RWPE1 (cell line): ENCODE data around the gene PDZRN3.

ENCODE experiments used
- CTCF ChIA-PET: fragments of 350-600 bp; sonication (Branson Sonifier 250); formaldehyde crosslinking; extraction: SDS; loops from one replicate; lab custom pipeline; 2021; lab: Yijun Ruan, JAX
- POLR2A ChIA-PET: fragments of 400-600 bp; formaldehyde crosslinking; extraction: SDS; loops from one replicate; lab custom pipeline; 2020; ENCODE audit warnings: antibody characterized with exemption; ENCODE audit not compliant: low non-redundant PET; lab: Yijun Ruan, JAX
- DNase-seq: peaks from one replicate; pipeline ENCODE4 v3.0.0; 2012; ENCODE audit warnings: low spot score
- H3K27ac ChIP-seq: fragments of 450-650 bp; 2 replicates; pipeline ENCODE4 v1.5.1; 2017
- TF ChIP-seq, protein P1 (sequence below): fragments of 450-650 bp; conservative IDR thresholded peaks from 2 replicates; pipeline ENCODE4 v1.5.1; 2017; ENCODE audit warnings: low read depth, mild to moderate bottlenecking

PDZRN3 gene

DNA sequence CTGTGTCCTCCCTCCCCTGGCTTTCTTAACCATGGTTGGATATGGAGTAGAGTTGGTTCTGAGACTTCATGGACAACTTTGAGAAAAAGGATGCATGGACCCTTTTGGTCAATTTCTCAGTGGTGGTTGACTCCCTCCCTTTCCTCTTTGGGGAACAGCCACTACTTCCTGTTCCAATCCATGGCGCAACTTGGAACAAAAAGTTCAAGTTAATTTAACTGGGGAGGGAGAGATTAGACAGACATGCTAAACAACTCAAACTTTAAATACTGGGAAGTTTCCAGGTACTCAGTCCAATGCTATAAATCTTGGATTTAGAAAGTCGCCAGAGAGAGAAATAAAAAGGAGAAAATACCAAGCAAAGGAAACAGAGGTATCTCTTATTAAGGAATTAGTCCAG, 202.2 kb downstream of the PDZRN3 start:
- DNase-seq = no peak
- TF ChIP-seq, protein P1, sequence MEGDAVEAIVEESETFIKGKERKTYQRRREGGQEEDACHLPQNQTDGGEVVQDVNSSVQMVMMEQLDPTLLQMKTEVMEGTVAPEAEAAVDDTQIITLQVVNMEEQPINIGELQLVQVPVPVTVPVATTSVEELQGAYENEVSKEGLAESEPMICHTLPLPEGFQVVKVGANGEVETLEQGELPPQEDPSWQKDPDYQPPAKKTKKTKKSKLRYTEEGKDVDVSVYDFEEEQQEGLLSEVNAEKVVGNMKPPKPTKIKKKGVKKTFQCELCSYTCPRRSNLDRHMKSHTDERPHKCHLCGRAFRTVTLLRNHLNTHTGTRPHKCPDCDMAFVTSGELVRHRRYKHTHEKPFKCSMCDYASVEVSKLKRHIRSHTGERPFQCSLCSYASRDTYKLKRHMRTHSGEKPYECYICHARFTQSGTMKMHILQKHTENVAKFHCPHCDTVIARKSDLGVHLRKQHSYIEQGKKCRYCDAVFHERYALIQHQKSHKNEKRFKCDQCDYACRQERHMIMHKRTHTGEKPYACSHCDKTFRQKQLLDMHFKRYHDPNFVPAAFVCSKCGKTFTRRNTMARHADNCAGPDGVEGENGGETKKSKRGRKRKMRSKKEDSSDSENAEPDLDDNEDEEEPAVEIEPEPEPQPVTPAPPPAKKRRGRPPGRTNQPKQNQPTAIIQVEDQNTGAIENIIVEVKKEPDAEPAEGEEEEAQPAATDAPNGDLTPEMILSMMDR = no peak
- ChIA-PET CTCF (no interaction called here), POLR2A (no interaction called here)
- no peak overlapping the region for H3K27ac ChIP-seq

DNA sequence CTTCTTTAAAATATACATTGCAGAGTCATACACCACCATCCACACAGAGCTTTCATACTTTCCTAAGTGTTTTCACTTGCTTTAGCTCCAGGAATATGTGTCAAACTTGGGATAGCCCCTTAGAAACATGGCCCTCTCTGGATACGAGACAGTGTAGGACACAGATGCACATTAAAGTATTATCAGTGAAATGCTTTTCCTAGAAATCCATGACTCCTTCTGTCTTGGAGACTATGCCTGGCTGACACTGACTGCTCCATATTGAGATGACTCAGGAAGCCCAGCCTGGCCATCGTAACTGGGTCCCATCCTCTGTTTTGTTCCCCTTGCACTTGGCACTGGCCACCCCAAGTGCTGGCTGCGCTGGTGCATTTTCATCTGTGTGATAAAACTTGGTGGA, 204.8 kb downstream of the PDZRN3 start:
- DNase-seq = no peak
- TF ChIP-seq, protein P1 = no peak
- POLR2A ChIA-PET = no interaction called here
- CTCF ChIA-PET = no interaction called here
- H3K27ac ChIP-seq = no peak overlapping the region

DNA sequence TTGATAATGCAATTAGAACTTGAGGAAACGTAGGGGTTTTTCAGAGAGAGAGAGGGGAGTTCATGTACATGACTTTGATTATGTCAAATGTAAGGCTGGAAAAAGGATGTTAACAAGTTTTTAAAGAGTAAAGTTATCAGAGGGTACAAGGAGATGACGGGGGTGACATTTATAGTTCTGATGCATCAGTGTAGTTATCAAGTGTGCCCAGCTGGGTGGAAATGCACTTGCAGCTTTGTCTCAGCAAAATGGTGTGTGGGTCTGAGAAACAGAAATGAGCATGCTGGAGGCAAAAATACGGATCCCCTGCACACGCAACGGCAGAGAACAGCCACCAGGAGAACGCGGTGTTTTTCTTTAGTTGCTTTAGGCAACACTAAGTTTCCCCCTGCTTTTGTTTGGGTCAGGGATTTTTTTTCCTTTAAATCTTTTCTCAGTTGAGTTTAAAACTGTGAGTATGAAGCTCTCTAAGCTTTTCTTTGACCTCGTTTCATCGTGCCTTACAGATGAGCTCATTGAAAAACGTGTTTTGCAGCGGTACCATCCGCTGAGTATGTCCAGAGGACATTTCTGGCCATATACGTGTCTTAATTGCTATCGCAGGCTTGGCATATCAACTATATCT, 205.4 kb downstream of the PDZRN3 start:
- TF ChIP-seq, protein P1 = no peak
- no peak overlapping the region for H3K27ac ChIP-seq
- DNase-seq = no peak
- CTCF ChIA-PET = no interaction called here
- POLR2A ChIA-PET = no interaction called here

DNA sequence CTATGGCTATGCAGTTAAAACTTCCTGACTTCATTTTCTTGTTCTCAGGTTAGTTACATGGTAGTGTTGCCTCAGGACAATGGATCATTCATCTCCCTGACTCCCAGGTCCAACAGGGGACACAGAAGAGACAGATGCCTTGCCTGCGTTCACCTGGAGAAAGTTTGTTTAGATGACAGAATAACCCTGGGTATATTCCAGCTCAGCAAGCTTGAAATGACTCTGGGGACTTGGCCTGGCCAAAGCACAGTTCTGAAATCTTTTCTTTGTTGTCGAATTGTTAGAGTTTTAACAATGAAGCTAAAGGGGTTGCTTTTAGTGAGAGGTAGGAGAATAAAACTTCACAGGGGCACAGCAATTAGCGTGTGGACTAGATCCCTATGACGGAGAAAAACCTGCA, 206.1 kb downstream of the PDZRN3 start:
- no peak overlapping the region for H3K27ac ChIP-seq
- DNase-seq = no peak
- TF ChIP-seq, protein P1 = no peak
- ChIA-PET POLR2A (no interaction called here), CTCF (no interaction called here)

DNA sequence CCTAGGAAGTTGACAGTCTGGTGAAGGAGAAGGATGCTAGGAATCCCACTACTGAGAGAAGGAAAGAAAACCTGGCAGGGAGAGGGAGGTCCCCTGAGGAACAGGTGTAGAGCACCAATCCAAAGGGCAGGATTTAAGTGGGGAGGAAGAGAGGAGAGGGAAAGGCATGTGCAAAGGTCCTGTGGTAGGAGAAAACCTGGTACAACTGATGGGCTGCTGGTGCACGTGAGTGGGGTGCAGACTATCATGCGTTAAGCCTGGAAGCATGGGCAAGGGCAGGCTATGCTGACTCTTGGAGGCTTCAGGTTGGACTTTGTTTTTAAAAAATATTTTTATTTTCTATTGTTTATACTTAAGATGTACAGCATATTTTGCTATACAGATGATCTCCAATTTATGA, 209.6 kb downstream of the PDZRN3 start:
- H3K27ac ChIP-seq = no peak overlapping the region
- CTCF ChIA-PET = no interaction called here
- POLR2A ChIA-PET = no interaction called here
- TF ChIP-seq, protein P1 = no peak
- no peak for DNase-seq

DNA sequence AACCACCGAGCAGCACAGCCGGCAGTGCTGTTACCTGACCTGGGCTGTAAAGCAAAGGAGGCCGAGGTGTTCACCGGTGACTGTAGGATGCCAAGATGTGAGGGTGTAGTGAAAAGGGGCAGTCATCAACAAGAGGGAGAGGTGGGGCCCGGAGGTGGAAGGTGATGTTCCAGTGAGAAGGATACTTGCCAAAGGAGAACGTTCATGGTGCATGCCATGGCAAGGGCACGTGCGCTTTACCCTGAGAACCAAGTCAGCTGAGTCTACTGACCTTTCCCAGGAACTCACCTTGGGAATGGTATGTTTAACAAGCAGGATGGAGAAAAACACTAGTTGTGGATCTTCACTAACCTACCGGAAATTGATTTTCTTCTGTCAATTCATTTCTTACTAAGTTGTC, 211.1 kb downstream of the PDZRN3 start:
- CTCF ChIA-PET = no interaction called here

More for the DNA sequence above, 211.1 kb downstream of the PDZRN3 start:
- no peak overlapping the region for H3K27ac ChIP-seq
- no peak for DNase-seq
- TF ChIP-seq, protein P1 = no peak
- POLR2A ChIA-PET = no interaction called here
